HG03558 (cell line): ENCODE data around the gene OARD1.

Source experiments
- ATAC-seq: cut with Tn5 transposase; IDR thresholded peaks from one replicate; pipeline ENCODE4 v1.9.1; 2021; ENCODE audit warnings: moderate number of reproducible peaks; ENCODE audit not compliant: unreplicated experiment; ENCODE audit errors: extremely low read depth

The OARD1 gene

DNA sequence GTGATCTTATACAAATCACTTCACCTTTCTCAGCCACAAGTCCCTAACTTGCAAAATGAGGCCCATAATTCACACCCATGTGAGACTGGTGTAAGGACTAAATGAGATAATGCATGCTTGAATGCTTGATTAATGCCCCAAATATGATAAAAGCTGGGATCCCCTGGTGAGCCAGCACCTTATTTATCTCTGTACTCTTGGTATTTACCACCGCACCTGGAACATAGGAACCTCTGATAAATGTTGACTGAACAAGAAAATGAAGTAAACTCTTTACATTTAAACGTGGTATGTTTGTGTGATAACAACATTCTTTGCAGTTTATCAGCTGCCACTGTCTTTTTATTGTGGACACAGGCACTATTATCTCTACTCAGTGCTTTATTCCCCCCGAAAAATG lies 21.6 kb downstream of the OARD1 start:
- ATAC-seq, result no peak

DNA sequence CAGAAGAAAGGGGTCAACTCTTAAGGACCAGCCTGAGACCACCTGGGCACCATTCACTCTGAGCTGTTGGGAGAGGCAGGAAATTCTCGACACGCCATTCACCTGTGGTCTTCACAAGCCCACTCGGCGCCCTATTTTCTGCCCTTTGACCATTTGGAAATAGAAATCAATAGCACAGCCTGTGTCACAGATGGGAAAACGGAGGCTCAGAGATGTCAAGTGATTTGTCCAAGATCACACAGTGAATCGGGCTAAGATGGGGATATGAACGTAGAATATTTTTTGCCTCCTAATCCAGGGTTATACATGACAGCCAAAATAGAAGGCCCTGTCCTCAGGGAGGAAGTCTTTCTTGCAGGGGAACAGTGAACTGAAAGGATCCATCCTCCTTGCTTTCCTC lies 22.2 kb downstream of the OARD1 start:
- no peak for ATAC-seq

DNA sequence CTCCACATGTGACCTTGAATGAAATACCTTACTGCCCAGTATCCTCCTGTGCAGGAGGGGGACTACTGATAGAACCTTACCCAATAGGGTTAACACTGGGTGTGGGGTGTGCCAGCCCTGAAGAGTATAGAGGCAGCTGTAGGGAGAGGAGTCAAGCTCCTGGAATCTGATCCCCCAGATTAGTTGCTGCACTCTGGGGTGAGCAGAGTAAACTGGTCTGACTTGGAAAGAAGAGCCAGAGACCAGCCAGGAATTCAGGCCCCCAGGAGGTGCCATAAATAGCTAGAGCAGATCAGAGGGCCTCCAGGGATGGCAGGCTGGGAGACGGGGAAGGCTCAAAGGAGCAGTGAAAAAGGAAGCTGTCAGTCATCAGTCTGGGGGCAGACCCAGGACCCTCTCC lies 22.6 kb downstream of the OARD1 start:
- no peak for ATAC-seq

DNA sequence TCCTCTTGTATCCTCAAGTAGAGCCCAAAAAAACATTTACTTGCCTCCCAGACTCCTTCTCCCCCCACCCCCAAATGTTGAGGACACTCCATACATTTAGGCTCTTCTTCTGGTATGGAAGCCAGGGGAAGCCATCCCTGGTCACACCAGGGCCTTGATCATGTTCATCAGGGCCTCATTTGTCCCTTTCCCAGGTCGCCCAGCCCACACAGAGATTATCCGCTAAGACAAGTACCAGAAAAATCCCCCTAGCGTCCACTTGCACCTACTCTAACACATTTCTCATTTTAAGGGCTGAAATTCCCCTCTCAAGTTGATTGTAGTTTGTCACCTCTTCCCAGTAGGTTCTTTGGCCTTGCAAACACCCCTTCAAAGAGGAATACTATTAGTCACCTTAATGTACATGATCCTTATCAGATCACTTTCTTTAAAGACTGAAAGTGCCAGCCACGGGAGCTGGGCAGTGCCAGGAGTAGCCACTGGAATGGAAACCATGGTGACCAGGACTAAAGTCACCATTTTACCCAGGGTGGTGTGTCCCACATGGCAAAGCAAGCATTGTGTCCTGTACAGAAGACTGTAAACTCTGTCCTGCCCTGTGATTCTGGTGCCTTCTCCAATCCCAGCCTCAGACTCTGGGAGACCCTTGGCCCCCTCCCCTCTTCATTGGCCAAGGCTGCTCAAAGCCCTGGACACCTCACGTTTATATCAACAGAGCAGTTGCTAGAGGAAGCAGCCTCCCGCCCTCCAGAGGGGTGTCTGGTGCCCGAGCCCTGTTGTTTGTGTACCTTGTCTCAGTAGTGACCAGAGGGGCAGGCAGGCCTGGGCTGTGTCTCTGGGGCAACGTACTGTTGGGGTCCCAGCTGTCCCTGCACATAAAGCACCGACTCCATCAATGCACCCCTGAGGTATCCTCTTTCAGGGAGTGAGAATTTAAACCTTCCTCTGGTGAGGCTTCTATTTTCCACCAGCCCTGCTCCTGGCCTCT lies 24.1 kb downstream of the OARD1 start:
- ATAC-seq, result no peak

DNA sequence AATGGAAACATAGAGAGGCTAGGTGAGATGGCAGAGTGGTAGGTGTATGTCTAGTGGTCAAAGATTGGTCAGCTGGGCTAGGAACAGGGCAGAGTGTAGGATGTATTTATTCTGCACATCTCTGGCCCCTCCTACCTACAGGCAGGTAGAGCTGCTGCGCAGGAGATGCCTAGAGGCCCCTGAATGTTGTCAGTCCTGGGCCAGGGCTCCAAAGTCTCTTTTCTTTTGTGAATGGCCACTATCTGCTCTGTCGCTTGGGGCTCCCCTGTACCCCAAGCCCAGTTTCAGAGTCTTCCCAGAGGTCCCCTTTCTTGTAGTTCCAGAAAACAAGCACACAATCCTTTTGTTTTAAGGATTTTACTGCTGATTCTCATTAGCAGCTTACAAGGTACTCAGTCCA lies 24.9 kb downstream of the OARD1 start:
- ATAC-seq, result no peak

DNA sequence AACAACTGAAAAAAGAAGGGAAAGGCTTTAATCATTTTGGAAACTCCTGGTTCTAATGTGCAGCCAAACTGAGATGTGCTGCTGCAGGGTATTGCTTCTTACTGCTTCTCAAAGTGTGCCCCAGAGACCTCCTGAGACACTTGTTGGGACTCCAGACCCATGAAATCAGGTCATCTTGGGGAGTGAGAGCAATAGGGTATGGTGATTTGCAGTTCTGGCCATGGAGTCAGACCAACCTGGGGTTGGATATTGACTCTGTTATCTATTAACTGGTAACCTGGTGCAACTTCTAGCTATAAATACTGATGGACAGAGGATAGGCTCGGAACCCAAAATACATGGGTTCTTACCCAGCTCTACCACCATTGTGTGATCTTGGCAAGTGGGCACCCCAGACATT lies 26.1 kb downstream of the OARD1 start:
- no peak for ATAC-seq

DNA sequence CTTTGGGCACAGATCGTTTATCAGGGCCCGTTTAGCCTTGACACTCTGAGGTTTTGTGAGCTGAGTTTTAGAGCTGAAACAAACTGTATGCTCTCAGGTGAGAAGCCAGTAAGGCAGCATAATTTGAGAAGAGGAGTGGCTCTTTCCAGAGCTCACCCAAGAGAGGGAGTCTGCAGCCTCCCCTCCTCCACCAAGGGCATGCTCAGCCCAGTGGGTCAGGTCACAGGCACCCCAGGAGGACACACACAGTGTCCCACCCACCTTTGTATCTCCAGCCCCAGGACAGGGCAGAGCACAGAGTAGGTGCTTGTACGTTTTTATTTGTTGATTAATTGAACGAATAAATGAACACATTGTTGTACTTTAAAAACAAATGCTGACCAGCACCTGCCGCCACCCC lies 26.5 kb downstream of the OARD1 start:
- no peak for ATAC-seq

DNA sequence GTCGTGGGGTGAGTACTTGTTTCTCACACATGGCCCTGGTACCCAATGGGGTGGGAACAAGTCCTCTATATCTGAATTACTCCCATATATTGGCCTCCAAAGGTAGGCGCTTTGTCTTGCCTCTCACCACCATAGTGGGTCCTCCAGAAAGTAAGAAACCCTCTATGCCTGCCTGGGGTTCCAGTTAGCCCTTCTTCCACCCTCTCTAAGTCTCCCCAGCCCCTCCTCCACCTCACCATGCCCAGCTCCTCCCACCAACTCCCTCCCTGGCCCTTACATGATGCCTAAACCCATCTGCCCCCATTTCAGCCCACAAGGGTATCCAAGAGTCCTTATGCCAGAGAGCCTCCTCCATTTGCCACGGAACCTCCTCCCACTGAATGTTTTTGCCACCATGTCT lies 29.0 kb downstream of the OARD1 start:
- no peak for ATAC-seq

DNA sequence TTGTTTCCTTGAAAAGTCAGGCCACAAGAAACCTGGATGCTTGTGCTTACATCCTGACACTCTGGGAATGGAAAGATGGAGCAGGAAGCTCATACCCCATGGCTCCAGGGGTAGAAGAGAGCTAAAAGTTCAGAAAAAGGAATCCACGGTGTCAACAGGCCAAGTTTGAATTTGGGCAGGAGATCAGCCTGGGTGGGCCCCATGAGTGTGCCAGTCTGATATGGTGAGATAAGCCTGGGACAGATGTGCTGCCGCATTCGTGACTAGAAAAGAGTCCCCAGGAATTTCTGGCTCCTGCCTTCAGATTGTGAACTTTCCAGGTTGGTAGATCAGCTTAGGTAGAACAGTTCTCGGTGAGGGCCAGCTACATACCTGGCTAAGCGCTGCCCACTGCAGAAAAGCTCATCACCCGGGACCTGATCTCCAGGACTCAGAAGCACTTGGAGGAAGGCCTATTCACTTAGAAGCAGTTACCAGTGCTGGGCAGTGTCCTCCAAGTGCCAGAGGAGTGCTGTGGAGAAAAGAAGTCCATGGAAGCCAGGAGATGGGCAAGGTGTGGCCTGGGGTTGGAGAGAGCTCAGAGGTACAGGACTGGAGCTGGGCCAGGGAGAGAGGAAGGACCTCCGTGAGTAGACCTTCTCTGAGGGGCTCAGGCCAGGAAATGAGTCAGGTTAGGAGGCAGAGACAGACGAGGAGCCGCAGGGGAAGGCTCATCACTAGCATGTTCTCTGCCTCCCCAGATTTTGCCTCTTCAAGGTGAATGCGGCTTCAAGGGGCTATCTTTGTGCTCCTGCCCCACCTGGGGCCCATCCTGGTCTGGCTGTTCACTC lies 29.7 kb downstream of the OARD1 start, which contains the start of gene TSPO2:
Gene TSPO2, plus strand, starts transcription at position 242 of the 830 bp plus-strand sequence. Its CDS starts 519 bp downstream, at position 761.
- no peak for ATAC-seq

DNA sequence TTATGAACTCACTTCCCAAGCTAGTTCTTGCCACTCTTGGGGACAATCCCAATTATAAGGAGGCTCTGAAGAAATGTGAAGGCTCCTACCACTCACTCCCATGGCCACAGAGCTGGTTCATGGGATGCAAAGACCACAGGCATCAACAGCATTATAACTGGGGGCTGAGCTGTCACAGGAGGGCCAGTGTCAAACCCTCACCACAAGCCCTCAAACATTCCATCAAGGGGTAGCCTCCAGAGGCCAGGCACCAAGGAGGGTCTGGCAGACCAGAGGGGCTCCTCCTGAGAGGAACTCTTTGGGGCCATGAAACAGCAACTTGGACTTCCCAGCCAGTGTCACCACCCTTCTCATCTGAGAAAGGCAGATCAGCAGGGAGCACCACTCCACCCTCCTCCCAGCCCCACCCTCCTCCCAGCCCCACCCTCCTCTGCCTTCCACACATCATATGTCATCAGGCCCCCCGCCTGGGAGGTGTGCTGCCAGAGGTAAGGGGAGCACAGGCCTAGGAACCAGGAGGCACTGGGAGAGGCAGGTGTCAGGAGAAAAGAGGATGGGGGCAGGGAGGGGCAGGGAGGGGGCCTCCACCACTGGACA lies 31.1 kb downstream of the OARD1 start:
- no peak for ATAC-seq

DNA sequence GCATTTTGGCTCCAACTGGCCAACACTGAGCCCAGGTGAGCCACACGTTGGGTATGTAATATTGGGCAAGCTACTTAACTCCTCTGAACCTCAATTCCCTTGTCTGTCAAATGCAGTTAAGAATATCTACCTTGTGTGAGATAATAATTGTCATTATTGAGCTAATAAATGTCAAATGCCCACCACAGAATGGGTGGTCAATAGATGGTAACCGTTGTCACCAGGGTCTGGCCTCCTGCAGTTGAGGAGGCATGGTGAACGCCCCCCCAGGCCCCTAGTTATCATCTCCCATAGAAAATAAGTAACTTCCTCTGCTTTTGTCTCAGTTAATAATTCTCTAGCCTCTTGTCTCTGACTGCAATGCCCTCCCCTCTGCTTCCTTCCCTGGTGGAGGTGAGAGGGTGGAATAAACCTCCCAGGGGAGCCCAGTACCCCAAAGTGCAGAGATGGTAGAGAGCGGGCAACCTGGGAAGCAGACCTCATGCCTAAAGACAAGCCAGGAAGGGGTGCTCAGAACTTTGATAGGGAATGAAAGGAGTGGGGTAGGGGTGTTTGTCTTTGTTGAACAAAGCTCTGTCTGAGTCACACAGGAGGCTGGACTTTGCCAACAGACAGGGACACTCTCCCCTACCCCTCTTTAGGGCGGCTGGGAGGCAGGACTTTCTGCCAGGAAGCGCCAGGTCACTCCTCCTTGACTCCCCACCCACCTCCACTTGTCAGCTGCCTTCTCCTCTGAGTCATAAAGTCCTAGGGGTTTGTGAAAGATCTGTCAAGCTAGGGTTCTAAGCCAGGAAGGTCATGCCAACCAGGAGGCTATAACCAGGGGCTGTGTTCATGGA lies 31.8 kb downstream of the OARD1 start:
- ATAC-seq, result no peak

DNA sequence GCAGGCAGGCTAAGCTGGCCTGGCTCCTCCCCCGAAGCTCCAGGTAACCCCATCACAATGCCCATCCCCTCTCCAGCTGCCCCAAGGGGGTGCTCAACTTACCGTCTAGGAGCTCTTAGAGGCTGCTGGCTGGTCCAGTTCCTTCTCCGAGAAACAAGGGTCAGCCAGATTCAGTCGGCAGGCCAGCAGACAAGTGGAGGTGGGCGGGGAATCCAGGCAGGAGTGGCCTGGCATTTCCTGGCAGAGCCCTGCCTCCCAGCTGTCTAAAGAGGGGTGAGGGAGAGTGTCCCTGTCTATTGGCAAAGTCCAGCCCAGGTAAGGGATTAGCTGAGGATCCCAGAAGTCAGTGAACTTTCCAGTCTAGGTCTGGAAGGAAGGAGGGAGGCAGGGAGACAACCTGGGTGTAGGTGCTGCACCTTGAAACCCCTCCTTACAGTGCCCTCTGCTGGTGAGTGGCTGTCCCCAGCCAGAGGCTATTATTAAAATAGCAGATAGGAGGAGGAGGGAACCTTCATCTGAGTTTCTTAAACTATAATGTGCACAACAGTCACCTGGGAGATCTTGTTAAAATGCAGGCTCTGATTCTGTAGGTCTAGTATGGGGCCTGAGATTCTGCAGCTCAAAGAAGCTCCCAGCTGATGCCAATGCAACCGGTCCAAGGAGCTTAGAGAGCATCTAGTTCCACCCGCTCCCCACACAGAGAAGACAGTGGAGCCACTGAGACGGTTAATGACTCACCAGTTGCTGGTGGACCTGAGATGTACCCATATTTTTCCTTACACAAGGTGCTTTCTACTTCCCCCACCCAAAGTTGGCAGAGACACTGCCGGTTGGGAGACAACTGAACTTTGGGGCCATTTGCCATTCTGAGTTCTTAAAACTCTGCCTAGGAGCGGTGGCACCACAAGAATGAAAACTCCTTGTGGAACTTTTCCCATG lies 32.8 kb downstream of the OARD1 start, which contains the start of gene UNC5CL:
Gene UNC5CL, minus strand, starts transcription at position 162 of the 939 bp plus-strand sequence. CDS start 4,147 bp downstream, outside the sequence.
- ATAC-seq, result no peak

DNA sequence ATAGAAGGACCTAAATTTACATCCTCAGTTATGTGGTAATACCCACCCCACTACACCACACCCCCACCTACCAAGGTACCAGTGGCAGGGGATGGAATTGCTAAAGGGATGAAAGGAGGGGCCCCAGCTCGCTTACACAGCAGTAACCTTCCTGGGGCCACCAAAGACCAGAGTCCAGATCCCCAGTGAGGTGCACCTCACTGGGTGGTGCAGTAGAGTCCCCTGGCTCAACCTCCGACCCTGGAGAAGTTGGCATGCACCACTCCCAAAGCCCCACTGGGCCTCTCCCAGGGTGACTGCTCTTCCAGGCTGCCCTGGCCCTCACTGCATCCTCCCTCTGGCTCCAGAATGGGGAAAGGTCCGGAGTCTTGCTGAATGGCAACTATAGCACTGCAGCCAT lies 34.0 kb downstream of the OARD1 start:
- no peak for ATAC-seq

DNA sequence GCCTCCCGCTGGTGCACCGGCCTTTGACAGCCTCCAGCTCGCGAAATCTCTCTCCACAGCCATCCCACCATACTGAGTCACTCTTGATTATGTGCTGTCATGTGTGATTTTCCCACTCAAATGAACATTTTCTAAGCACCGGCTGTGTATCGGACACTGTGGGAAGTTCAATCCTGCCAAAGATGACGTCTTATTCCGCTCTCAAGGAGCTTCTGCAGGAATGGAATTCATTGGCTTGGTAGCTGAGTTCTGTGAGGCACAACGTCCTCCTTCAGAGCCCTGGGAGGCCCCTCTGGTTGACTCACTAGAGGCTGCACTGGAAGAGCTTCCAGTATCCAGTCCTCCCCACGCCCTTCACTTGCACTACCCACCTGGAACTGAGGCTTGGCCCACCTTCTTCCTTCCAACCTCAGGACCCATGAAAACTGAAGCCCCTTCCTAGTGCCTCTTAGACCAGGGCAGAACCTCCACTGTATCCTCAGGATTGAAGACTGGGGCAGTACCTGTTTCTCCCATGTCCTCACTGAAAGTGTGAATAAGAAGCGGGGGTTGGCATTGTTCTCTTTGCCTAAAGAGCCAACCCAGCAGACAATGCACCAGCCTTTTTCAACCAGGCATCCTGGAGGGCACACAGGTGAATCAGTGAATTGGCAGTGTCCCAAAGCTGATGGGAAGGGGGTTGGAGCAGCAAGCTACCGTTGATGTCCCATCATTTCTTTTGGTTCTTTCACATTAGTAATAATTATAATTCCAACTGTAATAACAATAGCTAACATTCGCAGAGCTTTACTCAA lies 34.9 kb downstream of the OARD1 start:
- no peak for ATAC-seq

DNA sequence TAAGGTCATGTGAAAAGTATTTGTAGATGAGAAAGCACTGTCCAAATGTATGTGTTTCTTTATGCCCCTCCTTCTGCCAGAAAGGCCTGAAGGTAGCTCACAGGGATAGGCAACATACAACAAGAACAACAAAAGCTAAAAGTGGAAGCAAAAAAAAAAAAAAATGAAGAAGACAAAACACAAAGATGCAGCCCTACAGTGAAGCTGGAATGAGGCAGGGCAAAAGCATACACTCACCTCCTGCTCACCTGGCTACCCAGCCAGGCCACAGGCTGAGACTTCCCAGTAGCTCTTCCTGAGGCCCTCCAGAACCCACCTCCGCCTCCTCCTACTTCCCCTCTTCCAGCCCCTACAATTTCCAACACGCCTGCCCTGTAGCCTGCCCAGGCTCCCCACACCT lies 35.6 kb downstream of the OARD1 start:
- no peak for ATAC-seq

DNA sequence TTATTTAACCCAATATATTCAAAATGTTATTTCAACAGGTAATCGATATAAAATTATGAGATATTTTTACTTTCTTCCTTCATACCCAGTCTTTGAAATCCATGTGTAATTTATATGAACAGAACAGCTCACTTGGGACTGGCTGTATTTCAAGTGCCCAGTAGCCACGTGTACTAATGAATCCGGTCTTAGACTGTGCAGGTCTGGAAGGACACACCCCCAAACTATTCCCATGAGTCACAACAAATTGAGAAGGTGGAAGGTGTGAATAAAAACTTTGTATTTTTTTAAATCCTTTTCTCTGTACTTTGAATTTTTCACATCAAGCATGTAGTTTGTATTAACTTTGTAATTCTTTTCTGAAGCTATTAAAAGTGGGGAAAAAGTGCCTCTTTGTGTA lies 36.0 kb downstream of the OARD1 start:
- ATAC-seq, result no peak

DNA sequence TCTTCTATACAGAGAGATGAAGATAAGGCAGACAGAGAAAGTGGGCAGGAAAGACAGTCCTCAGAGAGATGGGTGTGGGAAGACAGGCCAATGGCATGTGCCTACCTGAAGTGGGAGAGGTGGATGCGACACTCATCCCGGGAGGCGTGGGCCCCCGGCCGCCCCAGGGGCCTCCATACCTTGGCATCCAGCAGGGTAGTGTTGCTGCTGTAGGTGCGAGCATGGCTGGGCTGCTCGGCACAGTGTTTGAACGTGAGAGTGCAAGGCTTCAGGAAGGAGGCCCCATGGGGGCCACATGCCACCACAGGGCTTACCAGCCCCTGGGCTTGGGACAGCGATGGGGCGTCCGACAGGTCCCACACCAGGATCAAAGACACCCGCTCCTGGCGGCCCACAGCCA lies 38.4 kb downstream of the OARD1 start:
- ATAC-seq, result no peak

DNA sequence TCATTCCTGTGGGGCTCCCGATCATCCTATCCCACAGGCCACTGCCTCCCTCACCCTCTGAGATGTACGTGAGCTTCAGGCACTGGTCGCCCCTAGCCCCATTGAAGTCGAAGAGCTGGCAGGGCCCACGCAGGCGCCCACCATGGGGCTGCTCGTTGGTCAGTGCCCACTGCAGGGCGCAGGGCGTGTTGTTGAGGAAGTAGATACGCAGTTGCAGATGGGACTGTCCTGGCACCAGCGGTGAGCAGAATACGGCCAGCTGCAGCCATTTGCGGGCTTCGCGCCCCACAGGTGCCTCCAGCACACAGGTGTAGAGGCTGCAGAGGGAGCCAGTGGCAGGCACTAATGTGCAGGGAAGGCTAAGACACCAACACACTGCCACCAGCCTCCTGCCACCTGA lies 39.3 kb downstream of the OARD1 start:
- no peak for ATAC-seq
